Psoas muscle (tissue), 8 donors: ENCODE results near the gene SPEG. TPM values are rescaled to one million over a fixed set of nuclear protein-coding genes. Genes with fewer than 3 reads are reported as not detected.

Experiments
- ATAC-seq, 4 donors: fragments of 200-7000 bp; cut with Tn5 transposase; one replicate each; pipeline ENCODE4 v1.9.1; 2020; ENCODE audit warnings: moderate library complexity in 3 of 4, mild to moderate bottlenecking in 2 of 4
- DNase-seq, 2 donors: peaks; one replicate each; pipeline ENCODE4 v3.0.0-alpha.2; 2020
- H3K27ac ChIP-seq: fragments of 200-600 bp; one replicate; pipeline ENCODE4 v1.8.0; 2022
- H3K27me3 ChIP-seq, 3 donors: fragments of 200-600 bp in 1 of 3; one replicate each; pipeline versions ENCODE4 v1.6.1 to v1.8.0; 2013 to 2022; ENCODE audit warnings: low read length in 2 of 3, mild to moderate bottlenecking in 2 of 3, moderate library complexity in 1 of 3; ENCODE audit not compliant: insufficient read depth in 3 of 3
- H3K36me3 ChIP-seq, 2 donors: fragments of 200-600 bp in 1 of 2; one replicate each; pipeline versions ENCODE4 v1.6.1 to v1.8.0; 2013 to 2022; ENCODE audit warnings: low read depth in 1 of 2, mild to moderate bottlenecking in 1 of 2, moderate library complexity in 1 of 2; ENCODE audit not compliant: insufficient read depth in 1 of 2
- H3K4me1 ChIP-seq: fragments of 200-600 bp; one replicate; pipeline ENCODE4 v1.8.0; 2022
- H3K4me3 ChIP-seq: fragments of 200-600 bp; one replicate; pipeline ENCODE4 v1.8.0; 2022; ENCODE audit warnings: mild to moderate bottlenecking
- H3K9me3 ChIP-seq: fragments of 200-600 bp; one replicate; pipeline ENCODE4 v1.8.0; 2022
- CTCF ChIP-seq: fragments of 200-600 bp; IDR thresholded peaks from one replicate; pipeline ENCODE4 v1.8.0; 2022; ENCODE audit warnings: antibody characterized with exemption
- WGBS, 3 donors: extraction: QIAGEN DNeasy Blood & Tissue Kit; methylation state at CpG; one replicate each; pipeline versions ENCODE4 v1.1.6 to v1.1.7; 2013; 5-methylcytosine and 5-hydroxymethylcytosine counted together
- intact Hi-C, 2 donors: fragments of 100-400 bp; cut with DNase I; formaldehyde crosslinking; loops; one replicate each; pipeline versions ENCODE4 v1.11.0 to v1.14.2; 2022
- polyA plus RNA-seq, 3 donors: library from polyadenylated mRNA; stranded (reverse); fragments of 200-250 nt; gene quantifications; one replicate each; pipeline ENCODE4 v1.2.3, GENCODE V29; 2013
- total RNA-seq, 4 donors: library from RNA; stranded (reverse); fragmentation: NEBNext Ultra II Directional in 2 of 4; extraction: Animal tissue kit (Norgen Biotek cat#: 25700) in 2 of 4; gene quantifications; one replicate each; pipeline versions ENCODE4 v1.2.1 to v1.2.4, GENCODE V29; 2021 to 2023
- donor health status: healthy with polysubstance abuse.
- donor health status: DM: no; HTN: no; CAD: no; lungs with moderate emphysema.
- donor health status: Bipolar disorder and iron deficiency.
- donor health status: healthy.
- donor health status: DM: yes; HTN: yes; CAD: no.
- donor health status: DM: no; HTN: no; CAD: no.
- donor health status: DM: no; HTN: no; CAD: no.
- donor health status: DM: yes; HTN: yes; CAD: no.

The SPEG gene
- total and polyA plus RNA-seq, 7 donors: 34.8 to 419 (median 239) TPM

GRCh38 chr2:219521066-219521880 is 86.6 kb downstream of the SPEG start:
- Histone ChIP-seq H3K27me3 (peaks cover 0 to 29% (median 10%) of the 10 kb centered on the region in 3 donors), H3K4me1 (no peaks in the 10 kb centered on the region), H3K27ac (no peak overlapping the region), H3K36me3 (no peaks in the 10 kb centered on the region), H3K9me3 (no peaks in the 10 kb centered on the region), H3K4me3 (no peak overlapping the region)
- no peak for DNase-seq
- ATAC-seq: peak; percentile 28 to 46 (median 36)
- peak; percentile 39 for TF ChIP-seq CTCF
- 28 to 41% (median 36%) methylated on average over 14 of the region's 14 CpGs for WGBS, 3 donors
- intact Hi-C loops: loop anchor here in 1 of 2 donors (5.0 kb wide), 1 partner anchor 54 kb away; no protein-coding TSS in a partner anchor

- WGBS, 3 donors: 11 to 17% (median 15%) methylated on average over 27 to 70 of the region's 70 CpGs
- Histone ChIP-seq H3K27ac (no peak overlapping the region), H3K9me3 (no peaks in the 10 kb centered on the region), H3K4me1 (no peaks in the 10 kb centered on the region), H3K27me3 (peaks cover 0 to 29% (median 10%) of the 10 kb centered on the region in 3 donors), H3K36me3 (no peaks in the 10 kb centered on the region), H3K4me3 (peak overlapping the region; percentile 34)
- intact Hi-C loops: loop anchor here in 1 of 2 donors (5.0 kb wide), 1 partner anchor 55 kb away; no protein-coding TSS in a partner anchor
- no peak for DNase-seq
- no peak for TF ChIP-seq CTCF
- peak in 3 of 4 donors; percentile 41 to 63 (median 45) for ATAC-seq
Observed at GRCh38 chr2:219522111-219523030, 87.7 kb downstream of the SPEG start.

- DNase-seq (no peak), ATAC-seq (no peak)
- no peaks in the 10 kb centered on the region for H3K36me3 ChIP-seq
- peaks cover 0 to 29% (median 10%) of the 10 kb centered on the region in 3 donors for H3K27me3 ChIP-seq
- 49 to 59% (median 54%) methylated on average over 24 of the region's 24 CpGs for WGBS, 3 donors
- no peaks in the 10 kb centered on the region for H3K4me1 ChIP-seq
- no peak overlapping the region for H3K27ac ChIP-seq
- TF ChIP-seq CTCF: no peak
- peak overlapping the region; percentile 34 for H3K4me3 ChIP-seq
- intact Hi-C loops: loop anchor here in 1 of 2 donors (5.0 kb wide), 1 partner anchor 56 kb away; no protein-coding TSS in a partner anchor
- H3K9me3 ChIP-seq: no peaks in the 10 kb centered on the region
Observed at GRCh38 chr2:219523031-219523671, 88.5 kb downstream of the SPEG start.

- DNase-seq (no peak), ATAC-seq (no peak)
- Histone ChIP-seq H3K27me3 (peaks cover 0 to 41% (median 10%) of the 10 kb centered on the region in 3 donors), H3K27ac (no peak overlapping the region), H3K36me3 (no peaks in the 10 kb centered on the region), H3K4me3 (no peak overlapping the region), H3K4me1 (no peaks in the 10 kb centered on the region), H3K9me3 (no peaks in the 10 kb centered on the region)
- WGBS, 3 donors: 91 to 95% (median 94%) methylated on average over 2 of the region's 2 CpGs
- TF ChIP-seq CTCF: no peak
- intact Hi-C loops: loop anchor here (5.0 kb wide), 2 partner anchors 48 to 58 kb away; no protein-coding TSS in a partner anchor
Observed at GRCh38 chr2:219524817-219525216, 90.2 kb downstream of the SPEG start.
